AG09319 (cell line): ENCODE measurements around the gene C3orf70.

Experiments used
- DNase-seq: peaks from one replicate; pipeline ENCODE4 v3.0.0-alpha.2; 2010; ENCODE audit warnings: low read depth; ENCODE audit errors: extremely low read depth
- TF ChIP-seq, protein P1 (sequence below): IDR thresholded peaks from 2 replicates; pipeline ENCODE4 v1.5.1; 2011; ENCODE audit warnings: low read depth, mild to moderate bottlenecking, inconsistent platforms, low read length, moderate library complexity

The C3orf70 gene

GRCh38 chr3:185063431-185063830, 89.4 kb downstream of the C3orf70 start:
- TF ChIP-seq, protein P1, sequence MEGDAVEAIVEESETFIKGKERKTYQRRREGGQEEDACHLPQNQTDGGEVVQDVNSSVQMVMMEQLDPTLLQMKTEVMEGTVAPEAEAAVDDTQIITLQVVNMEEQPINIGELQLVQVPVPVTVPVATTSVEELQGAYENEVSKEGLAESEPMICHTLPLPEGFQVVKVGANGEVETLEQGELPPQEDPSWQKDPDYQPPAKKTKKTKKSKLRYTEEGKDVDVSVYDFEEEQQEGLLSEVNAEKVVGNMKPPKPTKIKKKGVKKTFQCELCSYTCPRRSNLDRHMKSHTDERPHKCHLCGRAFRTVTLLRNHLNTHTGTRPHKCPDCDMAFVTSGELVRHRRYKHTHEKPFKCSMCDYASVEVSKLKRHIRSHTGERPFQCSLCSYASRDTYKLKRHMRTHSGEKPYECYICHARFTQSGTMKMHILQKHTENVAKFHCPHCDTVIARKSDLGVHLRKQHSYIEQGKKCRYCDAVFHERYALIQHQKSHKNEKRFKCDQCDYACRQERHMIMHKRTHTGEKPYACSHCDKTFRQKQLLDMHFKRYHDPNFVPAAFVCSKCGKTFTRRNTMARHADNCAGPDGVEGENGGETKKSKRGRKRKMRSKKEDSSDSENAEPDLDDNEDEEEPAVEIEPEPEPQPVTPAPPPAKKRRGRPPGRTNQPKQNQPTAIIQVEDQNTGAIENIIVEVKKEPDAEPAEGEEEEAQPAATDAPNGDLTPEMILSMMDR: no peak
- DNase-seq: no peak

GRCh38 chr3:185062191-185062590, 90.7 kb downstream of the C3orf70 start:
- TF ChIP-seq, protein P1: no peak
- DNase-seq: no peak

DNA sequence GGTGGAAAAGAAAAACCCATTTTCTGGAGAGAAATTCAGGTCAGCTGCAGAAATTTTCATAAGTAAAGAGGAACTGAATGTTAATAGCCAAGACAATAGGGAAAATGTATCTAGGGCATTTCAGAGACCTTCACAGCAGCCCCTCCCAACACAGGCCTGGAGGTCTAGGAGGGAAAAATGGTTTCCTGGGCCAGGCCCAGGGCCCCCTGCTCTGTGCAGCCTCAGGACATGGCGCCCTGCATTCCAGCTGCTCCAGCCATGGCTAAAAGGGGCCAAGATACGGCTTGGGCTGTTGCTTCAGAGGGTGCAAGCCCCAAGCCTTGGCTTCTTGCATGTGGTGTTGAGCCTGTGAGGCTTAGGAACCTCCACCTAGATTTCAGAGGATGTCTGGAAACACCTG, 92.2 kb downstream of the C3orf70 start:
- TF ChIP-seq, protein P1: no peak
- no peak for DNase-seq

GRCh38 chr3:185059766-185060165, 93.1 kb downstream of the C3orf70 start:
- TF ChIP-seq, protein P1: no peak
- DNase-seq: no peak

DNA sequence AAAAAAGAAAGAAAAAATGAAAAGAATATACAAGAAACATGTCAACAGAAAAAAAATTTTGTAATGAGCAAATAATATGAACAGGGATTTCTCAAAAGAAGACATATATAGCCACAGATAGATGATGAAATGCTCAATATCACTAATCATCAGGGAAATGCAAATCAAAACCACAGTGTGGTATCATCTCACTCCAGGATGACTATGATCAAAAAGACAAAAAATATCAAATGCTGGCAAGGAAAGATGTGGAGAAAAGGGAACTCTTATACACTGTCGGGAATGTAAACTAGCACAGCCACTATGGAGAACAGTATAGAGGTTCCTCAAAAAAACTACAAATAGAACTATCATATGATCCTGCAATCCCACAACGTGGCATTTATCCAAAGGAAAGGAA, 94.1 kb downstream of the C3orf70 start:
- TF ChIP-seq, protein P1: no peak
- no peak for DNase-seq

DNA sequence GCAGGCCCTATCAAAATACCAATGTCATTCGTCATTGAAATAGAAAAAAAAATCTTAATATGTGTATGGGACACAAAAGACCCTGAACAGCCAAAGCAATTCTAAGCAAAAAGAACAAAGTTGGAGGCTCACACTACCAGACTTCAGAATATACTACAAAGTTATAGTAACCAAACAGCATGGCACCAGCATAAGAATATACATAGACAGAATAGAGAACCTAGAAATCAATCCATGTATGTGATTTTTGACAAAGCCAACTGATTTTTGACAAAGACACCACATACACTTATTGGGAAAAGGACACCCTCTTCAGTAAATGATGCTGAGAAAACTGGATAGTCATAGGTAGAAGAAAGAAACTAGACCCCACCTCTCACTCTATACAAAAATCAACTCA, 95.0 kb downstream of the C3orf70 start:
- TF ChIP-seq, protein P1: no peak

DNA sequence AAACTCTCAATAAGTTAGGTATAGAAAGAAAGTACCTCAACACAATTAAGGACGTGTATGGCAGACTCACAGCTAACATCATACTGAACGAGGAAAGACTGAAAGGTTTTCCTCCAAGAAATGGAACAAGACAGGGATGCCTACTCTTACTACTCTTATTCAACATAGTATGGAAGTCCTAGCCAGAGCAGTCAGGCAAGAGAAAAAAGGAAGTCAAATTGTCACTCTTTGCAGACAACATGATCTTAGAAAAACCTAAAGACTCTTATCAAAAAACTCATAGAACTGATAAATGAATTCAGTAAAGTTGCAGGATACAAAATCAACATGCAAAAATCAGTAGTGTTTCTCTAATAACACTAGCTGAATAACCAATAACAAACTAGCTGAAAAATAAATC, 96.0 kb downstream of the C3orf70 start:
- TF ChIP-seq, protein P1: no peak
- DNase-seq: no peak

More for the DNA sequence above, 95.0 kb downstream of the C3orf70 start:
- DNase-seq: no peak

DNA sequence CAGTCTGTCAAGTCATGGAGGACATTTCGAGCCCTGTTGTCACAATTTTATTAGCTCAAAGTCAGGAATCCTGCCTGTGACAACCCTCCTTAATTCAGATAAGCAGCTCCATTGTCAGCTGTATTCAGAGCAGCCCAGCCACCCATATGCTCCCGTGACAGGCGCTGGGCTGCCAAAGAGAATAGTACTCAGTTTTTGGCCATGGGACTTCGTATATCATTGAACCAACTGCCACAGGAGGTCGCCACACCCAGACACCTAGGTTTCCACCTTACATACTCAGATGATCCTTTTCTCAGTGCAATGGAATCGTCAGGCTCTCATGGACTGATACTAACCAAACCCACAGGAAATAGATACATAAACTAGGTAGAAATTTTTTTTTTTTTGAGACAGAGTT, 100.2 kb downstream of the C3orf70 start:
- no peak for DNase-seq
- TF ChIP-seq, protein P1: no peak
